PC-3 (cell line): ENCODE measurements around the gene ZNF37A. TPM values are rescaled to one million over a fixed set of nuclear protein-coding genes. Genes with fewer than 3 reads are reported as not detected.

Source experiments
- ATAC-seq: fragments of 200-7000 bp; cut with Tn5 transposase; 2 replicates; pipeline ENCODE4 v1.9.1; 2020; ENCODE audit warnings: mild to moderate bottlenecking, moderate library complexity
- BruUV-seq: library from RNA; stranded (reverse); fragments of 400-500 nt; replicated peaks from 2 replicates; lab custom pipeline; 2021; lab: Mats Ljungman, UMichigan
- CTCF ChIA-PET: fragments of 300-600 bp; sonication (Branson Sonifier 250); formaldehyde crosslinking; loops from one replicate; lab custom pipeline; 2022; ENCODE audit warnings: antibody characterized with exemption; lab: Charles Lee
- POLR2A ChIA-PET: fragments of 300-600 bp; sonication (Branson Sonifier 250); formaldehyde crosslinking; loops from one replicate; lab custom pipeline; 2022; ENCODE audit warnings: antibody characterized with exemption; ENCODE audit not compliant: unreplicated experiment; lab: Charles Lee
- DNase-seq: peaks from one replicate; pipeline ENCODE4 v3.0.0-alpha.2; 2015
- H2AFZ ChIP-seq: fragments of 300-600 bp; sonication (generic); 2 replicates; pipeline ENCODE4 v1.6.0; 2016; ENCODE audit warnings: antibody characterized with exemption, low read length
- H3F3A ChIP-seq: fragments of 300-600 bp; sonication (generic); one replicate; pipeline ENCODE4 v1.6.0; 2017; ENCODE audit warnings: antibody characterized with exemption, low read length, control low read depth, mild to moderate bottlenecking; ENCODE audit not compliant: unreplicated experiment
- H3K27ac ChIP-seq: fragments of 300-600 bp; sonication (generic); 2 replicates; pipeline ENCODE4 v1.5.1; 2016; ENCODE audit warnings: mild to moderate bottlenecking, low read length
- H3K27me3 ChIP-seq: fragments of 300-600 bp; sonication (generic); 2 replicates; pipeline ENCODE4 v1.6.1; 2016; ENCODE audit warnings: low read length, mixed read lengths
- H3K36me3 ChIP-seq: fragments of 300-600 bp; sonication (generic); 2 replicates; pipeline ENCODE4 v1.6.1; 2016; ENCODE audit warnings: low read depth, mixed run types, low read length, mixed read lengths
- H3K4me1 ChIP-seq: fragments of 300-600 bp; sonication (generic); 2 replicates; pipeline ENCODE4 v1.5.1; 2016; ENCODE audit warnings: low read length; ENCODE audit not compliant: insufficient read depth
- H3K4me2 ChIP-seq: fragments of 300-600 bp; sonication (generic); 2 replicates; pipeline ENCODE4 v1.6.0; 2016; ENCODE audit warnings: low read length
- H3K4me3 ChIP-seq: fragments of 300-600 bp; sonication (generic); 2 replicates; pipeline ENCODE4 v1.5.1; 2016; ENCODE audit warnings: mild to moderate bottlenecking, low read length, mixed read lengths
- H3K79me2 ChIP-seq: fragments of 300-600 bp; sonication (generic); 2 replicates; pipeline ENCODE4 v1.6.1; 2017; ENCODE audit warnings: low read length, mixed read lengths
- H3K9ac ChIP-seq: fragments of 300-600 bp; sonication (generic); 2 replicates; pipeline ENCODE4 v1.6.0; 2016; ENCODE audit warnings: mild to moderate bottlenecking, low read length
- H3K9me2 ChIP-seq: fragments of 300-600 bp; sonication (generic); replicated peaks from 2 replicates; pipeline ENCODE4 v1.6.1; 2016; ENCODE audit warnings: mixed run types, low read length, mixed read lengths
- H3K9me3 ChIP-seq: fragments of 300-600 bp; sonication (generic); 2 replicates; pipeline ENCODE4 v1.6.1; 2016; ENCODE audit warnings: low read length, mixed read lengths
- H4K20me1 ChIP-seq: fragments of 300-600 bp; sonication (generic); 2 replicates; pipeline ENCODE4 v1.6.1; 2016; ENCODE audit warnings: low read length, mixed read lengths
- CTCF ChIP-seq: fragments of 300-600 bp; sonication (generic); conservative IDR thresholded peaks from 2 replicates; pipeline ENCODE4 v1.5.1; 2017; ENCODE audit warnings: antibody characterized with exemption, low read depth, mild to moderate bottlenecking, low read length
- EZH2 ChIP-seq: fragments of 300-600 bp; sonication (generic); IDR thresholded peaks from one replicate; pipeline ENCODE4 v1.6.1; 2017; ENCODE audit warnings: antibody characterized with exemption, mild to moderate bottlenecking, low read length; ENCODE audit not compliant: unreplicated experiment
- EZH2phosphoT487 ChIP-seq: fragments of 300-600 bp; sonication (generic); IDR thresholded peaks from 2 replicates; pipeline ENCODE4 v1.6.1; 2018; ENCODE audit warnings: mild to moderate bottlenecking, antibody characterized with exemption, low read length, borderline replicate concordance
- intact Hi-C: fragments of 100-400 bp; cut with micrococcal nuclease; formaldehyde crosslinking; loops from 2 replicates; pipeline ENCODE4 v1.9.0; 2023
- total RNA-seq: library from RNA; depleted of rRNA; stranded (reverse); fragments of >200 nt; gene quantifications from 2 replicates; pipeline ENCODE4 v1.2.3, GENCODE V29; 2014

Gene ZNF37A
- total RNA-seq, 1 experiment from 2014 or later: 25.7 TPM

- Histone ChIP-seq H3K27me3 (no peaks in the 10 kb centered on the region), H3K9me3 (peaks cover 17% of the 10 kb centered on the region; the same call in 1 of the 2 replicates), H3K9ac (peak overlapping the region; percentile 90), H3F3A (no peaks in the 10 kb centered on the region), H3K36me3 (peaks cover 44% of the 10 kb centered on the region), H3K4me2 (peak overlapping the region; percentile 96), H3K4me1 (peaks cover 13% of the 10 kb centered on the region), H2AFZ (peak overlapping the region; percentile 100), H3K79me2 (peaks cover 36% of the 10 kb centered on the region), H3K9me2 (no peaks in the 10 kb centered on the region), H3K27ac (no peak overlapping the region), H3K4me3 (peak overlapping the region; percentile 91), H4K20me1 (no peaks in the 10 kb centered on the region)
- CTCF ChIA-PET: no interaction called here
- no TSS peak for BruUV-seq
- intact Hi-C loops: loop anchor here (1.0 to 5.0 kb wide), 3 partner anchors 85 to 238 kb away; partner anchors contain the start of genes ZNF248, ZNF25 and ZNF33A
- TF ChIP-seq EZH2phosphoT487: no peak
- no peak for ATAC-seq
- no peak for DNase-seq
- POLR2A ChIA-PET: no interaction called here
Observed at GRCh38 chr10:38094927-38095574, 914 bp downstream of the ZNF37A start.

GRCh38 chr10:38102880-38103279 lies 8.7 kb downstream of the ZNF37A start:
- intact Hi-C loops: no loop called here

GRCh38 chr10:38103756-38104155 lies 9.6 kb downstream of the ZNF37A start:
- POLR2A ChIA-PET: no interaction called here
- no peak for DNase-seq
- Histone ChIP-seq H3K9me3 (peaks cover 47% of the 10 kb centered on the region), H3F3A (no peaks in the 10 kb centered on the region), H3K27ac (no peak overlapping the region), H3K4me2 (no peak overlapping the region), H4K20me1 (no peaks in the 10 kb centered on the region), H3K27me3 (no peaks in the 10 kb centered on the region), H3K79me2 (0 out of 2 replicates have a peak, but pooled peaks cover 5% of the 10 kb centered on the region), H3K4me3 (peak overlapping the region; percentile 11; the same call in 1 of the 2 replicates), H3K4me1 (no peaks in the 10 kb centered on the region), H3K36me3 (peaks cover 82% of the 10 kb centered on the region), H3K9ac (no peak overlapping the region), H3K9me2 (no peaks in the 10 kb centered on the region), H2AFZ (no peak overlapping the region)
- CTCF ChIA-PET: no interaction called here
- BruUV-seq: no TSS peak
- TF ChIP-seq EZH2 (no peak), CTCF (no peak), EZH2phosphoT487 (no peak)
- intact Hi-C loops: no loop called here
- no peak for ATAC-seq

More at GRCh38 chr10:38102880-38103279, 8.7 kb downstream of the ZNF37A start:
- POLR2A ChIA-PET: interaction anchor here (0.5 kb wide), 1 partner anchor 11 kb away, joined by 3 read pairs; no protein-coding TSS in a partner anchor
- Histone ChIP-seq H3K36me3 (peaks cover 90% of the 10 kb centered on the region), H4K20me1 (no peaks in the 10 kb centered on the region), H3K9ac (no peak overlapping the region), H3K4me1 (no peaks in the 10 kb centered on the region), H3K27me3 (no peaks in the 10 kb centered on the region), H3K9me2 (no peaks in the 10 kb centered on the region), H3K4me2 (no peak overlapping the region), H3K79me2 (0 out of 2 replicates have a peak, but pooled peaks cover 8% of the 10 kb centered on the region), H3K27ac (no peak overlapping the region), H3F3A (no peaks in the 10 kb centered on the region), H2AFZ (no peak overlapping the region), H3K9me3 (peaks cover 48% of the 10 kb centered on the region), H3K4me3 (0 out of 2 replicates have a peak overlapping the region, but pooled peaks have one; percentile 11)
- DNase-seq (no peak), ATAC-seq (no peak)
- CTCF ChIA-PET: no interaction called here
- BruUV-seq: no TSS peak
- TF ChIP-seq EZH2phosphoT487 (no peak), EZH2 (no peak), CTCF (no peak)
